Head of caudate nucleus (tissue), 42 donors: ENCODE data around the gene WBP2.
A peak's percentile ranks its signal among the peaks of the same experiment; 100 is the strongest.
"Not testable (repeated sequence)": the region's sequence is repeated elsewhere in the genome, so short reads cannot be mapped to it uniquely, and the experiment has no call there.

Experiments
- DNase-seq, 42 donors: peaks; one replicate each; pipeline versions ENCODE4 v3.0.0 to v3.0.0-alpha.2; 2020 to 2021; ENCODE audit warnings: mixed read lengths in 7 of 42
- intact Hi-C: fragments of 100-400 bp; cut with DNase I; formaldehyde crosslinking; loops from one replicate; pipeline ENCODE4 v1.15.0; 2022

Gene WBP2

GRCh38 chr17:75891605-75892555 is 36.7 kb upstream of the WBP2 start:
- peak in 1 of 42 donors; percentile 3 for DNase-seq
- intact Hi-C loops = loop anchor here (10.0 kb wide), 1 partner anchor 107 kb away; the partner anchor contains the start of gene UNK

GRCh38 chr17:75891022-75891604 is 36.0 kb upstream of the WBP2 start:
- DNase-seq = no peak
- intact Hi-C loops = loop anchor here (10.0 kb wide), 1 partner anchor 106 kb away; the partner anchor contains the start of gene UNK

GRCh38 chr17:75889454-75889853 is 34.3 kb upstream of the WBP2 start:
- intact Hi-C loops = no loop called here
- no peak for DNase-seq

- no peak for DNase-seq
- intact Hi-C loops = no loop called here
Observed at GRCh38 chr17:75888484-75888883, 33.3 kb upstream of the WBP2 start.

GRCh38 chr17:75885860-75886259 is 30.7 kb upstream of the WBP2 start:
- intact Hi-C loops, DNase-seq: not testable (repeated sequence)

- DNase-seq = no peak
- intact Hi-C loops = no loop called here
Observed at GRCh38 chr17:75885431-75885830, 30.3 kb upstream of the WBP2 start.

GRCh38 chr17:75881678-75882454 is 26.7 kb upstream of the WBP2 start:
- intact Hi-C loops = no loop called here
- DNase-seq = no peak

- intact Hi-C loops = no loop called here
Observed at GRCh38 chr17:75880266-75880665, 25.1 kb upstream of the WBP2 start.

GRCh38 chr17:75878174-75878998 is 23.3 kb upstream of the WBP2 start, which contains the start of gene TRIM47:
TSS of gene TRIM47 (minus strand) at chr17:75878581. CDS start at chr17:75878548, 33 bp downstream.
- intact Hi-C loops = no loop called here
- peak in 39 of 42 donors; percentile 23 to 86 (median 70) for DNase-seq

More at GRCh38 chr17:75880266-75880665, 25.1 kb upstream of the WBP2 start:
- no peak for DNase-seq

- intact Hi-C loops = no loop called here
Observed at GRCh38 chr17:75877752-75878173, 22.6 kb upstream of the WBP2 start.

GRCh38 chr17:75876938-75877751 is 22.0 kb upstream of the WBP2 start:
- peak; percentile 67 to 96 (median 83) for DNase-seq
- intact Hi-C loops = no loop called here

More at GRCh38 chr17:75877752-75878173, 22.6 kb upstream of the WBP2 start:
- peak in 38 of 42 donors; percentile 44 to 80 (median 68) for DNase-seq

GRCh38 chr17:75876190-75876937 is 21.2 kb upstream of the WBP2 start:
- DNase-seq = peak in 10 of 42 donors; percentile 11 to 62 (median 33)
- intact Hi-C loops = no loop called here

- intact Hi-C loops = no loop called here
- DNase-seq = peak in 11 of 42 donors; percentile 16 to 80 (median 46)
Observed at GRCh38 chr17:75875940-75876189, 20.7 kb upstream of the WBP2 start.

GRCh38 chr17:75875182-75875939 is 20.2 kb upstream of the WBP2 start:
- DNase-seq = peak in 27 of 42 donors; percentile 23 to 83 (median 52)
- intact Hi-C loops = no loop called here

- DNase-seq = no peak
- intact Hi-C loops = no loop called here
Observed at GRCh38 chr17:75874323-75875181, 19.4 kb upstream of the WBP2 start.
